Vagina (tissue), 2 donors: Measurements from ENCODE around the gene ANKS1A. TPM values are rescaled to one million over a fixed set of nuclear protein-coding genes. Genes with fewer than 3 reads are reported as not detected.
"Not testable (repeated sequence)": the region's sequence is repeated elsewhere in the genome, so short reads cannot be mapped to it uniquely, and the experiment has no call there.

Experiments
- DNase-seq, 2 donors: peaks; one replicate each; pipeline ENCODE4 v3.0.0-alpha.2; 2017; ENCODE audit errors: extremely low spot score in 2 of 2
- H3K27ac ChIP-seq: fragments of 200-600 bp; sonication (generic); one replicate; pipeline ENCODE4 v1.5.1; 2019
- H3K27me3 ChIP-seq: fragments of 200-600 bp; sonication (generic); one replicate; pipeline ENCODE4 v1.5.1; 2019
- H3K36me3 ChIP-seq, 2 donors: fragments of 200-600 bp; sonication (generic); one replicate each; pipeline ENCODE4 v1.5.1; 2017 to 2019
- H3K4me1 ChIP-seq: fragments of 200-600 bp; sonication (generic); one replicate; pipeline ENCODE4 v1.5.1; 2019
- H3K4me3 ChIP-seq, 2 donors: fragments of 200-600 bp; sonication (generic); 1 replicate in 1 of 2; 2 replicates in 1 of 2; pipeline ENCODE4 v1.5.1; 2016 to 2019
- H3K9me3 ChIP-seq: fragments of 200-600 bp; sonication (generic); one replicate; pipeline ENCODE4 v1.5.1; 2019
- CTCF ChIP-seq, 3 experiments: fragments of 450-650 bp in 2 of 3; fragments of 200-600 bp in 1 of 3; sonication (generic) in 1 of 3; IDR thresholded peaks; one replicate each; pipeline ENCODE4 v1.5.1; 2017 to 2019; ENCODE audit warnings: antibody characterized with exemption in 3 of 3, mild to moderate bottlenecking in 2 of 3, moderate library complexity in 2 of 3
- POLR2A ChIP-seq, 2 donors: fragments of 450-650 bp; IDR thresholded peaks; one replicate each; pipeline ENCODE4 v1.6.1; 2017; ENCODE audit warnings: antibody characterized with exemption in 2 of 2, mild to moderate bottlenecking in 2 of 2, moderate library complexity in 2 of 2
- POLR2AphosphoS5 ChIP-seq, 2 donors: sonication (generic); formaldehyde crosslinking; IDR thresholded peaks; one replicate each; pipeline ENCODE4 v1.9.0; 2017; ENCODE audit warnings: antibody characterized with exemption in 2 of 2, mild to moderate bottlenecking in 2 of 2, low read depth in 1 of 2; ENCODE audit not compliant: insufficient read depth in 1 of 2
- intact Hi-C: fragments of 100-400 bp; cut with DNase I; formaldehyde crosslinking; loops from one replicate; pipeline ENCODE4 v1.15.1; 2023
- total RNA-seq: library from RNA; depleted of rRNA; stranded (reverse); fragments of >200 nt; gene quantifications from one replicate; pipeline ENCODE4 v1.2.3, GENCODE V29; 2016

Gene ANKS1A
- total RNA-seq, 1 donor from 2014 or later, result 24.3 TPM

GRCh38 chr6:35096129-35096862, 207.2 kb downstream of the ANKS1A start:
- Histone ChIP-seq H3K4me3 (no peak overlapping the region), H3K9me3 (no peaks in the 10 kb centered on the region), H3K27me3 (no peaks in the 10 kb centered on the region), H3K36me3 (no peaks in the 10 kb centered on the region), H3K4me1 (peaks cover 42% of the 10 kb centered on the region), H3K27ac (peak overlapping the region; percentile 31)
- DNase-seq, result no peak
- intact Hi-C loops, result no loop called here
- no peak for TF ChIP-seq POLR2A (IDR thresholded peaks at IDR 0.05)
- TF ChIP-seq CTCF (IDR thresholded peaks at IDR 0.05), result no peak
- no peak for TF ChIP-seq POLR2AphosphoS5 (IDR thresholded peaks at IDR 0.05; ENCODE audit: insufficient read depth in 1 of 2, low read depth in 1 of 2)

- H3K27me3 ChIP-seq, result no peaks in the 10 kb centered on the region
- H3K4me3 ChIP-seq, result no peak overlapping the region
- no peaks in the 10 kb centered on the region for H3K9me3 ChIP-seq
- DNase-seq, result no peak
- H3K36me3 ChIP-seq, result no peaks in the 10 kb centered on the region
- TF ChIP-seq CTCF (IDR thresholded peaks at IDR 0.05), result no peak
- no peak for TF ChIP-seq POLR2AphosphoS5 (IDR thresholded peaks at IDR 0.05; ENCODE audit: insufficient read depth in 1 of 2, low read depth in 1 of 2)
- no peak for TF ChIP-seq POLR2A (IDR thresholded peaks at IDR 0.05)
- peaks cover 13% of the 10 kb centered on the region for H3K4me1 ChIP-seq
- intact Hi-C loops, result no loop called here
- no peak overlapping the region for H3K27ac ChIP-seq
These were observed 210.1 kb downstream of the ANKS1A start for GRCh38 chr6:35099116-35099515.

- DNase-seq, result no peak
- Histone ChIP-seq H3K9me3 (no peaks in the 10 kb centered on the region), H3K36me3 (no peaks in the 10 kb centered on the region), H3K4me3 (no peak overlapping the region), H3K27me3 (no peaks in the 10 kb centered on the region), H3K27ac (no peak overlapping the region), H3K4me1 (no peaks in the 10 kb centered on the region)
- TF ChIP-seq CTCF (IDR thresholded peaks at IDR 0.05), result no peak
- no peak for TF ChIP-seq POLR2AphosphoS5 (IDR thresholded peaks at IDR 0.05; ENCODE audit: insufficient read depth in 1 of 2, low read depth in 1 of 2)
- TF ChIP-seq POLR2A (IDR thresholded peaks at IDR 0.05), result no peak
- intact Hi-C loops, result no loop called here
These were observed 216.0 kb downstream of the ANKS1A start for GRCh38 chr6:35105078-35105477.

GRCh38 chr6:35106061-35106460, 217.0 kb downstream of the ANKS1A start:
- H3K27ac ChIP-seq, DNase-seq, intact Hi-C loops: not testable (repeated sequence)

GRCh38 chr6:35107208-35107607, 218.2 kb downstream of the ANKS1A start:
- H3K4me3 ChIP-seq, H3K36me3 ChIP-seq, H3K9me3 ChIP-seq, H3K27ac ChIP-seq, DNase-seq, intact Hi-C loops, H3K4me1 ChIP-seq, H3K27me3 ChIP-seq: not testable (repeated sequence)

More at GRCh38 chr6:35106061-35106460, 217.0 kb downstream of the ANKS1A start:
- H3K36me3 ChIP-seq, H3K27me3 ChIP-seq, H3K9me3 ChIP-seq, H3K4me1 ChIP-seq, H3K4me3 ChIP-seq: not testable (repeated sequence)

- intact Hi-C loops, H3K4me1 ChIP-seq, H3K36me3 ChIP-seq, H3K27ac ChIP-seq, H3K4me3 ChIP-seq, DNase-seq, H3K9me3 ChIP-seq, H3K27me3 ChIP-seq: not testable (repeated sequence)
These were observed 218.7 kb downstream of the ANKS1A start for GRCh38 chr6:35107761-35108160.
